ENCODE data around the gene EAF1. TPM values are rescaled to one million over a fixed set of nuclear protein-coding genes. Genes with fewer than 3 reads are reported as not detected.
"Not testable (repeated sequence)": the region's sequence is repeated elsewhere in the genome, so short reads cannot be mapped to it uniquely, and the experiment has no call there.

The EAF1 gene
- total RNA-seq, 1 experiment from 2014 or later, result 28.3 TPM

- Mint-ChIP-seq H3K9me3 (ENCODE audit: unreplicated experiment) (no peaks in the 10 kb centered on the region), H3K4me3 (ENCODE audit: unreplicated experiment) (no peak overlapping the region), H3K36me3 (ENCODE audit: insufficient read depth, unreplicated experiment) (peaks cover 45% of the 10 kb centered on the region), H3K4me1 (ENCODE audit: insufficient read depth, unreplicated experiment) (no peaks in the 10 kb centered on the region), H3K27me3 (ENCODE audit: insufficient read depth, unreplicated experiment) (no peaks in the 10 kb centered on the region), H3K27ac (ENCODE audit: low read depth, unreplicated experiment) (no peak overlapping the region)
- no TSS peak for BruUV-seq (replicated peaks)
- ChIA-PET CTCF (interaction anchor here (1.0 to 3.6 kb wide), 2 partner anchors 54 to 142 kb away, joined by 3 to 46 read pairs; no protein-coding TSS in a partner anchor), POLR2A (interaction anchor here (1.7 kb wide), 1 partner anchor 142 kb away, joined by 4 read pairs; no protein-coding TSS in a partner anchor)
- intact Hi-C loops (cut with micrococcal nuclease), result no loop called here
- no peak for TF ChIP-seq CTCF (IDR thresholded peaks at IDR 0.05; ENCODE audit: unreplicated experiment)
- DNase-seq (ENCODE audit: unreplicated experiment), result peak; percentile 20
Observed at GRCh38 chr3:15409239-15409638, 18.2 kb upstream of the EAF1 start.

DNA sequence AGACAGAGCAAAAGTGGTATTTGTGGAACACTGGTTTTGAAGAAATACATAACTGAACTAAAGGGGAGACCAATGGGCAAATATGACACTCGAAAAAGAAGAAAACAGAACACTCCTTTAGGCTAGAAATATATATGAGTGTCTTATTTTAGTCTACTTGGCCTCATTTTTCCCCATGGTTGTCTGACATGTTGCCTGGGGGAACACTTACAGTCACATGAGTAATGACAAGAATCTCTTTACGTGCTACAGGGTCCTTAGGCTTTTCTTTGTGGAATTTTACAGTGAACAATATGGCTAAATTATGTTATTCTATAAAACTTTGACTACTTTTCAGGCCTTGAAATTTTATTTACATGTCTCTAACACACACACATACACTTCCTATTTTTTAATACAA is 17.6 kb upstream of the EAF1 start:
- Mint-ChIP-seq H3K27ac (ENCODE audit: low read depth, unreplicated experiment) (no peak overlapping the region), H3K27me3 (ENCODE audit: insufficient read depth, unreplicated experiment) (no peaks in the 10 kb centered on the region), H3K4me1 (ENCODE audit: insufficient read depth, unreplicated experiment) (no peaks in the 10 kb centered on the region), H3K4me3 (ENCODE audit: unreplicated experiment) (no peak overlapping the region), H3K9me3 (ENCODE audit: unreplicated experiment) (no peaks in the 10 kb centered on the region), H3K36me3 (ENCODE audit: insufficient read depth, unreplicated experiment) (peaks cover 50% of the 10 kb centered on the region)
- BruUV-seq (replicated peaks), result no TSS peak
- TF ChIP-seq CTCF (IDR thresholded peaks at IDR 0.05; ENCODE audit: unreplicated experiment), result no peak
- CTCF ChIA-PET, result interaction anchor here (3.6 to 4.1 kb wide), 2 partner anchors 143 kb away, joined by 20 to 46 read pairs; no protein-coding TSS in a partner anchor
- POLR2A ChIA-PET, result interaction anchor here (1.7 kb wide), 1 partner anchor 143 kb away, joined by 4 read pairs; no protein-coding TSS in a partner anchor
- intact Hi-C loops (cut with micrococcal nuclease), result no loop called here
- no peak for DNase-seq (ENCODE audit: unreplicated experiment)

DNA sequence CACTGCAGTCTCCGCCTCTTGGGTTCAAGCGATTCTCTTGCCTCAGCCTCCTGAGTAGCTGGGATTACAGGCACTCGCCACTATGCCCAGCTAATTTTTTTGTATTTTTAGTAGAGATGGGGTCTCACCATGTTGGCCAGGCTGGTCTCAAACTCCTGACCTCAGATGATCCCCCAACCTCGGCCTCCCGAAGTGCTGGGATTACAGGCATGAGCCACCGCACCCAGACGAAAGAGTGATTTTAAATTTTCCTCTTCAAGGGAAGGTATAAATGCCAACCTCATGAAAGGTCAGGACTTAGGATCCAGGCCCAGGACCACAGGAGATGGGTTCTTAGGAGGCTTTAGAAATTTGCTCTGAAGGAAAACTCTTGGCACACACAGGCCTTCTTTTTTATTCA is 16.4 kb upstream of the EAF1 start:
- H3K4me1 Mint-ChIP-seq (ENCODE audit: insufficient read depth, unreplicated experiment); H3K4me3 Mint-ChIP-seq (ENCODE audit: unreplicated experiment); H3K9me3 Mint-ChIP-seq (ENCODE audit: unreplicated experiment); intact Hi-C loops (cut with micrococcal nuclease); H3K27me3 Mint-ChIP-seq (ENCODE audit: insufficient read depth, unreplicated experiment); BruUV-seq (replicated peaks); H3K27ac Mint-ChIP-seq (ENCODE audit: low read depth, unreplicated experiment); DNase-seq (ENCODE audit: unreplicated experiment): not testable (repeated sequence)
- H3K36me3 Mint-ChIP-seq (ENCODE audit: insufficient read depth, unreplicated experiment), result peaks cover 61% of the 10 kb centered on the region
- ChIA-PET CTCF (interaction anchor here (4.1 kb wide), 1 partner anchor 144 kb away, joined by 20 read pairs; no protein-coding TSS in a partner anchor), POLR2A (interaction anchor here (0.6 kb wide), 1 partner anchor 23 kb away, joined by 3 read pairs; no protein-coding TSS in a partner anchor)

DNA sequence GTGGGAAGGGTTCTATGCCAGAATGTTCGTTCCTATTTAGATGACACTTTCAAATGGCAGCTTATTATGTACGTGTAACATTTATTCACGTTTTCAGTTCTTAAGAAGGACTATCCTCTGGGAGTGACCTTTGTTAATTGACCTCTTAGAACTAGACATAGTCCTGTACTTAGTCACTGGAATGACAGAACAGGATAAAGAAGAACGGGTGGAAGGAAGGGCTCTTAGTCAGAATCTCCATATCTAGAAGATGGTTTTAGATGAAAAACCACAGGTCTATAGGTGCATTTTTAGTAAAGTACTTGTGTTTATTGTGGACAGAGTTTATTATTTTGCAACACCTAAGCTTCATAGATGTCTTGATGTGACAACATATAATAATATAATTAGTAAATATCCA is 6.5 kb upstream of the EAF1 start:
- POLR2A ChIA-PET, result interaction anchor here (0.6 kb wide), 1 partner anchor 168 kb away, joined by 3 read pairs; no protein-coding TSS in a partner anchor
- BruUV-seq (replicated peaks), result no TSS peak
- no peaks in the 10 kb centered on the region for H3K9me3 Mint-ChIP-seq (ENCODE audit: unreplicated experiment)
- no peak overlapping the region for H3K4me3 Mint-ChIP-seq (ENCODE audit: unreplicated experiment)
- no peak for DNase-seq (ENCODE audit: unreplicated experiment)
- no peak overlapping the region for H3K27ac Mint-ChIP-seq (ENCODE audit: low read depth, unreplicated experiment)
- TF ChIP-seq CTCF (IDR thresholded peaks at IDR 0.05; ENCODE audit: unreplicated experiment), result no peak
- intact Hi-C loops (cut with micrococcal nuclease), result loop anchor here (10.0 kb wide), 1 partner anchor 394 kb away; no protein-coding TSS in a partner anchor
- CTCF ChIA-PET, result no interaction called here
- H3K36me3 Mint-ChIP-seq (ENCODE audit: insufficient read depth, unreplicated experiment), result peaks cover 76% of the 10 kb centered on the region
- H3K4me1 Mint-ChIP-seq (ENCODE audit: insufficient read depth, unreplicated experiment), result no peaks in the 10 kb centered on the region
- no peaks in the 10 kb centered on the region for H3K27me3 Mint-ChIP-seq (ENCODE audit: insufficient read depth, unreplicated experiment)
